H7 (cell line): Measurements from ENCODE around the gene DMRT2. TPM values are rescaled to one million over a fixed set of nuclear protein-coding genes. Genes with fewer than 3 reads are reported as not detected.

Source experiments
- DNase-seq: peaks from one replicate; pipeline ENCODE4 v3.0.0; 2012
- H3K27me3 ChIP-seq: 2 replicates; pipeline ENCODE4 v1.6.0; 2011; ENCODE audit warnings: mild to moderate bottlenecking, low read length; ENCODE audit not compliant: control insufficient read depth, insufficient read depth
- H3K36me3 ChIP-seq: replicated peaks from 2 replicates; pipeline ENCODE4 v1.5.1; 2011; ENCODE audit warnings: low read length; ENCODE audit not compliant: control insufficient read depth, insufficient read depth
- H3K4me3 ChIP-seq: 2 replicates; pipeline ENCODE4 v1.5.1; 2011; ENCODE audit warnings: low read depth, mild to moderate bottlenecking, control low read depth, low read length, moderate library complexity; ENCODE audit not compliant: insufficient read depth
- total RNA-seq: library from RNA; depleted of rRNA; stranded (reverse); fragments of >200 nt; shearing (Covaris generic); gene quantifications from 2 replicates; pipeline ENCODE4 v1.2.3, GENCODE V29; 2014; rRNA removed

DMRT2 gene
- total RNA-seq = not detected in 2 replicates

DNA sequence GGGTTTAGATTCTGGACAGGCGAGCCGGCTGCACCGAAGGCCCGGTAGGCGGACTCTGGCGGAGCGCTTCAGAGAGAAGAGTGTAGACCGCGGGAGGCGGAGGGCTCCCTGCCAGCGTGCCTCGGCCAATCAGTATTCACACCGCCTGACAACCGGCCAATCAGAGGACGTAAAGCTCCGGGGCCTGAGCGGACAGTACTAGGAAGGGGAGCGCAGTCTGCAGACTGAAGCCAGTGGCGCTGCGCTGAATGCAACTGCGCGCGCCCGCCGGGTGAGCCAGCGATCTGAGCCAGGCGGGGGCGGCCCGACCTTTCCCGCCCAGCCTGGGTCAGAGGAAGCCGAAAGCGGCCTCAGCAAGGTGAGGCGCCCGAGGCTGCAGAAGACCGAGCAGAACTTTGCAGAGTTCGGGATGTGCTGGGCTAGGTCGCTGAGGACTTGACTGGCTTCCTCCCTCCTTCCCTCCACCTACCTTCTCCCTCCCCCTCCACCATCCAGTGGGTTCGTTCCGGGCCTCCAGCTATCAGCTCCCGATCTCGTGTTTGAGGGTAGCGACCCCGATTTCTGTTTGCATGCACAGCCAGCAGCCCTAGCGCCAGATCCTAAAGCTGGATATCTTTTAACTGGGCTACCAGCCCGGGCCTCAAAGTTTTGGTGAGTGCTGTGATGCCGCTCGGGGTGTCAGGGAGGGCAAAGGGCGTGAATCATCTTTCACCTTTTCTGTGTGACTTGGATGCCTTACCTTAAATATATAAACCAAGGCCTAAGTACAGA, at the start of gene DMRT2:
Gene DMRT2 (plus strand): TSS at position 233 of the 771 bp plus-strand sequence. CDS start 1,257 bp downstream, outside the sequence.
- DNase-seq = peak; percentile 98
- H3K27me3 ChIP-seq = peaks cover 100% of the 10 kb centered on the region
- H3K36me3 ChIP-seq = no peaks in the 10 kb centered on the region
- peak within 1 kb of the TSS; percentile 44 for H3K4me3 ChIP-seq

DNA sequence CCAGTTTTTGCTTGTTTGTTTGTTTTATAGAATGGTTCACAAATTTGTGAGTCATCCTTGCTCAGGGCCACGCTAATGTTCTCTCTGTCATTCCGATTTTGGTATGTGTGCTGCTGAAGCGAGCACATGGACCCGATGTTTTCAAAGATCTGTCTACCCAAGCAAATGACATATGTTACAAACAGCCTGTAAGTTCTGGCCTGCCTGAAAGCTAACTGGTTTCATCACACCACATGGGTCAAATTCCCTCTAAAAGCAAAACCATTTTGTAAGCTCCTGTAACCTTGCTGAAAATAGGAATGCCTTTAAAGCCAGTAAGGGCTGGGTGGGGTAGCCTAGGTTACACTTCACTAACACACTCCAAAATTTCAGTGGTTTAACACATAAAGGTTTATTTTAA, 48.3 kb upstream of the DMRT2 start:
- H3K36me3 ChIP-seq = no peaks in the 10 kb centered on the region
- DNase-seq = no peak
- no peak overlapping the region for H3K4me3 ChIP-seq
- no peaks in the 10 kb centered on the region for H3K27me3 ChIP-seq

DNA sequence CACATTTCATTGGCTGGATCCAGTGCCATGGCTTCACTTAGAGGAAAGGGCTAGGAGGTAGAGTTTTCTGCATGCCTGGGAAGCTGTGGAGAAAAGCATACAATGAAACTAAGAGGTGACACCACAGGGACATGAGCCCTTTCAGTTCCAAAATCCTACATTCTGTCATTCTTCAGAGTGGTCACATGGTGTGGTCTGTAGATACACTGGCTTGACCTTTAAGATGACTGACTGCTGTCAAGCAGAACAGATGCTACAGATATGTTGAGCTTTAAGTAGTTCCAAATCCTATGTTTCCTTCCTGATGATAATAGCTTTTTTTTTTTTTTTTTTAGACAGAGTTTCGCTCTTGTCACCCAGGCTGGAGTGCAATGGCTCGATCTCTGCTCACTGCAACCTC, 47.5 kb upstream of the DMRT2 start:
- no peak for DNase-seq
- Histone ChIP-seq H3K36me3 (no peaks in the 10 kb centered on the region), H3K4me3 (no peak overlapping the region), H3K27me3 (no peaks in the 10 kb centered on the region)

DNA sequence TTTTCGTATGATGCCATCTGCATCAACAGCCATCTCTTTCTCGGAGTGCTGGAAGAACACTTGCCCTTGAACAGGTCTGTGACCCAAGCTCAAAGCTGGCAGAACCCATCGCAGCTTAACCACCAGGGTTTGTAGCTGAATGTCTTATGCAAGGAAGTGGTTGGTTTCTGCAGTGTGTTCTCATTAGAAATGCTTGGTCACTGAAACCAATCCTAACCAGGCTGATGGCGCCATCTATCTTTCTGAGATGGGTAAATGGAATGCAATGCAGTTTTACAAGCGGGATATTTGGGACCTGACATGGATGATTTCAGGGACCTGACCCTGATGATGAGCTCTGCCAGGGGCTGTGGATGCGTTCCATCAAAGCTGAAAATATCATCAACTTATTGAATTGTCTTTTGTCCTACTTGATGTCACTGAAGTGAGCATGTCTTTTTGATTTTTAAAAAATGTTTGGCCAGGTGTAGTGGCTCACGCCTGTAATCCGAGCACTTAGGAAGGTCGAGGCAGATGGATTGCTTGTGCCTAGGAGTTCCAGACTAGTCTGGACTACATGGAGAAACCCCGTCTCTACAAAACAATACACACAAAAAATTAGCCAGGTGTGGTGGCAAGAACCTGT, 45.0 kb upstream of the DMRT2 start:
- no peaks in the 10 kb centered on the region for H3K36me3 ChIP-seq
- no peak overlapping the region for H3K4me3 ChIP-seq
- no peaks in the 10 kb centered on the region; the same call in 1 of the 2 replicates for H3K27me3 ChIP-seq
- DNase-seq = peak; percentile 57

DNA sequence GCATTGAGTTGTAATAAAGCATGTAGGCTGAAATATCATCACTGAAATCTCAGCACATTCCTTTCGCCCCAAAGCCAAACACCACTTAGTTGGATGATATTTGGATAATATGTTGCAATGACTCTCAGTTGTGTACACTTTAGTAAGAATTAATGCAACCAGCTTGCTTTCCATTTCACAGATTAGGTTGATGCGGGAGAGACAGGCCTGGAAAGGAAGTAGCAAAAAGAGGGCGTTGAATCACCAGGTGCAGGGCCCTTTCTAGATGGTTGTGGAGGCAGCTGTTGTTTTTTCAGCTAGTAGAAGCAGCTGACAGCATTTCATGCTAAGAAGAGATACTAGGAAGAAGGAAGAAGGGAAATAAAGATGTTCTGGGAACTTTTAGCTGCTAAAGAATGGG, 42.8 kb upstream of the DMRT2 start:
- no peak for DNase-seq
- Histone ChIP-seq H3K27me3 (no peaks in the 10 kb centered on the region; the same call in 1 of the 2 replicates), H3K36me3 (no peaks in the 10 kb centered on the region), H3K4me3 (no peak overlapping the region)

DNA sequence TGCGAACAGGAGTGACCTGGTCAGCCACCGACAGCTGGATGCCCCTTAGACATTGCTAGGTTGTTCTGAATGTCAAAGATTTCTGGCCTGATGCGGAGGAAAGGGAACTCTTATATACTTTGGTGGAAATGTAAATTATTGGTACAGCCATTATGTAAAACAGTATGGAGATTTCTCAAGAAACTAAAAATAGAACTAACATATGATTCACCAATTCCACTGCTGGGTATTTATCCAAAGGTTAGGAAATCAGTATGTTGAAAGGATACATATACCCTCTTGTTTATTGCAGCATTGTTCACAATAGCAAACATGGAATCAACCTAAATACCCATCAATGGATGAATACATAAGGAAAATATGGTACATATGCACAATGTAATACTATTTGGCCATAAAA, 41.9 kb upstream of the DMRT2 start:
- H3K27me3 ChIP-seq = no peaks in the 10 kb centered on the region; the same call in 1 of the 2 replicates
- no peak overlapping the region for H3K4me3 ChIP-seq
- no peaks in the 10 kb centered on the region for H3K36me3 ChIP-seq
- DNase-seq = no peak

DNA sequence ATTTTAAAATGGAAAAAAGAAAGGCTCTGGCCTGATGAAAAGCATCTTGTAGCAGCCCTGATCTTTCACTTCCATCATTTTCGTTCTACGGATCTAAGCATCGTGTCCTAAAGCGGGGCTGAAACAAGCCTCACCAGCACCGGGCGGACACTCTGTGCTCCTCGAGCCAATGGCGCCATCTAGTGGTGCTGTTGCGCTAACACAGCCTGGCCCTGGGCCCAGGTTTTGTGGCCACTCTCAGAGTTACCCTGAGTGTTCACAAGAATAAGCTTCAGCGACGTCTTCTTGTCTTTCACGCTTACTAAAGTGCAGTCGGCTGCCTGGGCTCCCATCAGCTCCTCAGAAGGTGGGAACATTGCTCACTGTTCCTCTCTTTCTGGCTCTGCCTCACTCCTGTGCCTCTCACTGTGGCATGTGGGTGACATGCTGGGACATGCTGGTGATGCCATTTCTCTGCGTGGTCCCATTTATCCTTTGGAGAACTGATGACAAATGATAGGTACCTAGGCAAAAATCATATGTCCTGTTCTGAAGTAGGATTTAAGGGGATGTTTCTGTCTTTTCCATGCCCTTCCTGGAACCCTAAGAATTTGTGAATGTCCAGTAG, 41.0 kb upstream of the DMRT2 start:
- Histone ChIP-seq H3K36me3 (no peaks in the 10 kb centered on the region), H3K27me3 (no peaks in the 10 kb centered on the region; the same call in 1 of the 2 replicates), H3K4me3 (no peak overlapping the region)
- peak; percentile 66 for DNase-seq

DNA sequence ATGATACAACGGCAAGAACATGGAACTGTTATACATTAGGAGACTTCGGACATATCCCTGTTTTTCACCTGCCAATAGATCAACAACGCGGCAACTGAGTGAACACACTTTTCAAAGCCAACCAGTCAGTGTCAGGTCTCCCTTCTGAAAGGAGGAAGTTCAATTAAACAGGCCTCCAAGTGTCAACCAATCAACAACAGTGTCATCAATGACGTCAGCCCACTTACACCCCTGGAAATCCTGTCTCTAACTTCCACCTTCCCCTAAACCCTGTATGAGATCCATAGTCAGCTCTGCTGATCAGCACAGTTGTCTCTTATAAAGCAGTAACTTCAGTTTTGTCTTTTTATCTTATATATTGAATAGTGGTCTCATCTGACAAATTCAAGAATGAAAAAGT, 37.1 kb upstream of the DMRT2 start:
- no peaks in the 10 kb centered on the region for H3K36me3 ChIP-seq
- H3K27me3 ChIP-seq = no peaks in the 10 kb centered on the region; the same call in 1 of the 2 replicates
- no peak overlapping the region for H3K4me3 ChIP-seq
- no peak for DNase-seq

DNA sequence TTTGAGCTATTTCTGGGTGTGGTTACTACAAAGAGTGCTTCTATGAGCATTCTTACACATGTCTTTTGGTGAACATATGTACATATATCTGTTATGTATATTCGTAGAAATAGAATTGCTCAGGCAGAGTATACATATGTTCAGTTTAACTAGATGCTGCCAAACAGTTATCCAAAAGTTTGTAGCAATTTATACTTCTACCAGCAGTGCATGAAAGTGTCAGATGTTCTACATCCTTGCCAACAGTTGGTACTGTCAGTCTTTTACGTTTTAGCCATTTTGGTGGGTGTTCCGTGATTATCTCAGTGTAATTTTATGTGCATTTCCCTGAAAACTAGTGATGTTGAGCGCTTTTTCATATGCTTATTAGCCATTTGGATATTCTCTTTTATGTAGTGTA, 35.9 kb upstream of the DMRT2 start:
- Histone ChIP-seq H3K36me3 (no peaks in the 10 kb centered on the region), H3K27me3 (no peaks in the 10 kb centered on the region; the same call in 1 of the 2 replicates), H3K4me3 (no peak overlapping the region)
- DNase-seq = no peak

DNA sequence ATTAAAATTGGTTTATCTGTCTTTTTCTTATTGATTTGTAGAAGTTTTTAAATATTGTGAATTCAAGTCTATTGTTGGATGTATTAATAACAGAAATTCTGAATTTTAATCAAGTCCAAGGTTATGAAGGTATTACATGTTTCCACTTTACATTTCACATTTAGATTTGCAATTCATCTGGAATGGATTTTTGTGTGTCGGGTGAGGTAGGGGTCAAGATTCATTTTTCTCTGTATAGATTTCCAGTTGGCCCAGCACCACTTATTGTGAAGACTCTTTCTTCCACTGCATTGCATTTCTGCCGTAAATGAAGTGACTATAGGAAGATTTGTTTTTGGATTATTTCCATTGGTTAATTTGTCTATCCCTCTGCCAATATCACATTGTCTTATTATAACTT, 35.5 kb upstream of the DMRT2 start:
- Histone ChIP-seq H3K27me3 (no peaks in the 10 kb centered on the region), H3K4me3 (no peak overlapping the region), H3K36me3 (no peaks in the 10 kb centered on the region)
- DNase-seq = no peak

DNA sequence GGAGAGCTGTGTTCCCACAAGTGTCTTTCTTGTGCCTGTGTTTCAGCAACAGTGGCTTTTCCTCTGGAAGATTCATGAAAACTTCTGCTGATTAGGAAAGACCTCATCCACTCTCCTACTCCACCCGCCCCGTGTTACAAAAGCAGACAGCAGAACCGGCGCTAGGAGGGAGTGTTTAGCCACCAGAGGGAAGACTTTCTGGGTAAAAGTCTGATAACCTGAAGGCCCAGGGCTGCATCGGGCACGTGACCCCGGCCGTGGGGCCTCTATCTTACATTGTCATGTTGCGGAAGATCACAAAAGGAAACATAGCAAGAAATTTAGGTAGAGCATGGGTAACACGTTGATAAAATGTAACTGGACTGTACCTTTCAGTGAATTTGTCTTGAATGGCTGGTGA, 32.0 kb upstream of the DMRT2 start:
- no peaks in the 10 kb centered on the region for H3K36me3 ChIP-seq
- peak; percentile 66 for DNase-seq
- H3K27me3 ChIP-seq = no peaks in the 10 kb centered on the region

DNA sequence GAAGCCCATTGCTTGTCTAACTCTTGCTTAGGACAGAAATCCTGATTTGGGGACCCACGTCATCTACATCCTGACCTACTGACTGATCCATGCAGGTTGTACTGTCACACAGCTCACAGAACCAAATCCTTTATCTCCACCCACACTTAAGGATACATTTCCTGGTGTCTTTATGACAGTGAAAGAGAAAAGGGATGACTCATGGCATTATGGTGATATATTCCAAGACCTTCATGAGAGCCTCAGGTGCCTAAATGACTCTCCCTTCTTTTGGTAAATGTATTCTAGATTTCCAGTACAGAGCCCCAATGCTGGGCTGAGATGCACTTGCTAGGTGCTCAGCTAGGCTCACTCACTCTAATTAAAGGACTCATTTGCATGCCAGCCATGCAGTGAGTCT, 26.0 kb upstream of the DMRT2 start:
- Histone ChIP-seq H3K27me3 (no peaks in the 10 kb centered on the region; the same call in 1 of the 2 replicates), H3K36me3 (no peaks in the 10 kb centered on the region), H3K4me3 (no peak overlapping the region)
- DNase-seq = no peak

More for the DNA sequence above, 32.0 kb upstream of the DMRT2 start:
- H3K4me3 ChIP-seq = no peak overlapping the region

DNA sequence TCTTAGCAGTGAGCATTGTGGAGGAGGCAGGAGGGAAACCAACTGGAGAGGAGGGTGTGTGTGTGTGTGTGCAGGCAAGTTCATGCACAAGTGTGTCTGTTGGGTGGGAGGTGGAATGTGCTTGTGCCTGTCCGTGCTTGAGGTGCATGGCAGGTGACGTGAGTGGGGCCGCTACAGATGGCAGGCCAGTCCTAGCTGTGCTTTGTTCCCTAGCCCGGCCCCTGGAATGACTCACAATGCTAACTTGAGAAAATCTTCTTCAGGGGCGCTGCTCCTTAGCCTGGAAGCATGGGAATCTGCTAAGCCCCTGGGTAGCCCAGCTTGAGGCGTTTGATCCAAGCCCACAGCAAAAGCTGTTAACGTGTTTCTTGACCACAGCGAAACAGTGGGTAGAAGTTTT, 25.0 kb upstream of the DMRT2 start:
- H3K27me3 ChIP-seq = no peaks in the 10 kb centered on the region; the same call in 1 of the 2 replicates
- H3K4me3 ChIP-seq = no peak overlapping the region
- H3K36me3 ChIP-seq = no peaks in the 10 kb centered on the region
- peak; percentile 60 for DNase-seq

DNA sequence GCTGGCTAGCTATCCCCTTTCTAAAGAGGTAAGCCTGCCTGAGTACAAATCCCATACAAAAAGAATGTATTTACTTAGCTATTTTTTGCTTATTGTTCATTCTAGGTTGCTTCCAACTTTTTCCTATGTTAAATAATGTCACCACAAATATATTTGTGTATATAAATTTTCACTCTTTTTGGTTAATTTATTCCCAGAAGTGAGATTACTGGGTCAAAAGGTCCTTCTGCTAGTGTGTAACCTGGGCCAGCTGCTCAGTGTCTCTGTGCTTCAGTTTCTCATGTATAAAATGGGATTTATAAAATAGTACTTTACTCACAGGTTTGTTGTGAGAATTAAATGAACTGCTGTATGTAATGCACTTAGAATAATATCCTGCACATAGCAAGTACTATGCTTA, 23.9 kb upstream of the DMRT2 start:
- H3K27me3 ChIP-seq = no peaks in the 10 kb centered on the region; the same call in 1 of the 2 replicates
- no peak for DNase-seq
- H3K36me3 ChIP-seq = no peaks in the 10 kb centered on the region
- H3K4me3 ChIP-seq = no peak overlapping the region
